PC-9 (cell line): ENCODE data around the gene WDR48. TPM values are rescaled to one million over a fixed set of nuclear protein-coding genes. Genes with fewer than 3 reads are reported as not detected.

Experiments
- BruUV-seq: library from RNA; stranded (reverse); fragments of 400-500 nt; replicated peaks from 2 replicates; lab custom pipeline; 2021; lab: Mats Ljungman, UMichigan
- CTCF ChIA-PET: fragments of 300-600 bp; sonication (Branson Sonifier 250); formaldehyde crosslinking; loops from one replicate; lab custom pipeline; 2022; ENCODE audit warnings: antibody characterized with exemption; lab: Charles Lee
- POLR2A ChIA-PET: fragments of 300-600 bp; sonication (Branson Sonifier 250); formaldehyde crosslinking; loops from one replicate; lab custom pipeline; 2022; ENCODE audit warnings: antibody characterized with exemption; ENCODE audit not compliant: unreplicated experiment; lab: Charles Lee
- DNase-seq, 2 experiments: peaks; one replicate each; pipeline versions ENCODE4 v3.0.0 to v3.0.0-alpha.2; 2015 to 2022; ENCODE audit warnings: mixed read lengths in 1 of 2
- H2AFZ ChIP-seq: fragments of 200-600 bp; sonication (generic); 2 replicates; pipeline ENCODE4 v1.8.1; 2017; ENCODE audit warnings: antibody characterized with exemption
- H3F3A ChIP-seq: fragments of 200-600 bp; sonication (generic); 2 replicates; pipeline ENCODE4 v1.8.1; 2017; ENCODE audit warnings: antibody characterized with exemption, mild to moderate bottlenecking, low read depth; ENCODE audit not compliant: insufficient read depth
- H3K27ac ChIP-seq: fragments of 200-600 bp; sonication (generic); 2 replicates; pipeline ENCODE4 v1.6.1; 2016; ENCODE audit warnings: mixed run types
- H3K27me3 ChIP-seq: fragments of 200-600 bp; sonication (generic); 2 replicates; pipeline ENCODE4 v1.6.1; 2016; ENCODE audit warnings: low read depth, mixed run types; ENCODE audit not compliant: insufficient read depth
- H3K36me3 ChIP-seq: fragments of 200-600 bp; sonication (generic); 2 replicates; pipeline ENCODE4 v1.6.1; 2016; ENCODE audit warnings: low read depth, mixed run types
- H3K4me1 ChIP-seq: fragments of 200-600 bp; sonication (generic); replicated peaks from 2 replicates; pipeline ENCODE4 v1.6.1; 2016; ENCODE audit warnings: mixed run types; ENCODE audit not compliant: insufficient read depth
- H3K4me2 ChIP-seq: fragments of 200-600 bp; sonication (generic); 2 replicates; pipeline ENCODE4 v1.6.1; 2017; ENCODE audit warnings: mixed run types
- H3K4me3 ChIP-seq: fragments of 200-600 bp; sonication (generic); 2 replicates; pipeline ENCODE4 v1.6.1; 2016; ENCODE audit warnings: mixed run types
- H3K79me2 ChIP-seq: fragments of 200-600 bp; sonication (generic); 2 replicates; pipeline ENCODE4 v1.6.1; 2017; ENCODE audit warnings: low read depth, mixed run types
- H3K9me2 ChIP-seq: fragments of 200-600 bp; sonication (generic); 2 replicates; pipeline ENCODE4 v1.8.1; 2017; ENCODE audit warnings: mild to moderate bottlenecking; ENCODE audit not compliant: insufficient read depth
- H3K9me3 ChIP-seq: fragments of 200-600 bp; sonication (generic); 2 replicates; pipeline ENCODE4 v1.8.1; 2016; ENCODE audit warnings: low read depth; ENCODE audit not compliant: insufficient read depth
- H4K20me1 ChIP-seq: fragments of 200-600 bp; sonication (generic); 2 replicates; pipeline ENCODE4 v1.8.1; 2017; ENCODE audit not compliant: insufficient read depth
- EZH2 ChIP-seq: fragments of 200-600 bp; sonication (generic); IDR thresholded peaks from 2 replicates; pipeline ENCODE4 v1.8.0; 2017; ENCODE audit warnings: antibody characterized with exemption, low read depth
- intact Hi-C: fragments of 100-400 bp; cut with micrococcal nuclease; formaldehyde crosslinking; loops from one replicate; pipeline ENCODE4 v1.10.0; 2022; ENCODE audit not compliant: unreplicated experiment
- total RNA-seq: library from RNA; stranded (reverse); gene quantifications from 2 replicates; pipeline ENCODE4 v1.2.3, GENCODE V29; 2021
- TF ChIP-seq, protein P1 (sequence below): fragments of 200-600 bp; sonication (generic); conservative IDR thresholded peaks from 2 replicates; pipeline ENCODE4 v1.6.1; 2017; ENCODE audit warnings: mixed run types, antibody characterized with exemption, mild to moderate bottlenecking, moderate library complexity

WDR48 gene
- total RNA-seq, 1 experiment from 2014 or later = 31.2 TPM

DNA sequence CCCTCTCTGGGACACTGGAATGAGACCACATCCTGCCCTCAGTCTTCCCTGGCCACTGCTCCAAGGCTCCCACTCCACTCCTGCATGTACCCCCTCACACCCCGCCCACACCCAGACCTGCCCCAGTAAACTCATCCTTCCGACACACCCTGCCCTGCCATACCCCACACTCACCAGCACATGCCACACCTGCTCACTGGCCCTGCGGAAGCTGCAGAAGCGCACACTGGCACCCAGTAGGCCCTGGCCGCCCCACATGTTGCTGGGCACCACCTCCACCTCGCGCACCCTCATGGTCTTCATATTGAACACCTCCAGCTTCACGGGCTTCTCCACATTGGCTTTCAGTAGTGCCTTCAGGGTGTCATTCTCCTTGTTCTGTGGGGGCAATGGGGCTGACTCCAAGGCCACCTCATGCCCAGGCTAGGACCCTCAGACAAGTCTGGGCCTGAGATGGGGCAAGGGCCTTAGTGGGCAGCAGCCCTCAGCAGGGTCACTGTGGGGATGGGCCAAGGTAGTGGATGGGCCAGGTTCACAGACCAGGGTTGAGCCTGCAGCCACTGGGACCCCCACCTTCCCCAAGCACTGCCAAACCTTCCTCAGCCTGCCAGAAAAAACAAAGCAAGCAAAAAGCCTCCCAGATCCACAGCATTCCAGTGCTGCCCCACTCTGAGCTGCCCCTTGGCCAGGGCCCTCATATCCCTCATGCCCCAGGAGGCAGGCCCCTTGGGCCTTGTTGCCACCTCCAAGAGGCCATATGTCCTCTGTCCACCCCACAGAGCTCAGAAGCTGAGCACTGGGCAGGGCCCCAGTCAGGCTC lies 50.9 kb downstream of the WDR48 start:
- Histone ChIP-seq H3K79me2 (peaks cover 27% of the 10 kb centered on the region), H3F3A (peaks cover 7% of the 10 kb centered on the region; the same call in 1 of the 2 replicates), H3K36me3 (peaks cover 3% of the 10 kb centered on the region; the same call in 1 of the 2 replicates), H3K4me1 (peaks cover 16% of the 10 kb centered on the region), H3K4me2 (no peak overlapping the region), H4K20me1 (peaks cover 8% of the 10 kb centered on the region; the same call in 1 of the 2 replicates), H3K27me3 (no peaks in the 10 kb centered on the region), H2AFZ (no peak overlapping the region), H3K4me3 (no peak overlapping the region), H3K9me3 (no peaks in the 10 kb centered on the region), H3K9me2 (no peaks in the 10 kb centered on the region), H3K27ac (no peak overlapping the region)
- intact Hi-C loops = no loop called here
- ChIA-PET CTCF (no interaction called here), POLR2A (no interaction called here)
- no peak for DNase-seq
- no TSS peak for BruUV-seq
- TF ChIP-seq, protein P1, sequence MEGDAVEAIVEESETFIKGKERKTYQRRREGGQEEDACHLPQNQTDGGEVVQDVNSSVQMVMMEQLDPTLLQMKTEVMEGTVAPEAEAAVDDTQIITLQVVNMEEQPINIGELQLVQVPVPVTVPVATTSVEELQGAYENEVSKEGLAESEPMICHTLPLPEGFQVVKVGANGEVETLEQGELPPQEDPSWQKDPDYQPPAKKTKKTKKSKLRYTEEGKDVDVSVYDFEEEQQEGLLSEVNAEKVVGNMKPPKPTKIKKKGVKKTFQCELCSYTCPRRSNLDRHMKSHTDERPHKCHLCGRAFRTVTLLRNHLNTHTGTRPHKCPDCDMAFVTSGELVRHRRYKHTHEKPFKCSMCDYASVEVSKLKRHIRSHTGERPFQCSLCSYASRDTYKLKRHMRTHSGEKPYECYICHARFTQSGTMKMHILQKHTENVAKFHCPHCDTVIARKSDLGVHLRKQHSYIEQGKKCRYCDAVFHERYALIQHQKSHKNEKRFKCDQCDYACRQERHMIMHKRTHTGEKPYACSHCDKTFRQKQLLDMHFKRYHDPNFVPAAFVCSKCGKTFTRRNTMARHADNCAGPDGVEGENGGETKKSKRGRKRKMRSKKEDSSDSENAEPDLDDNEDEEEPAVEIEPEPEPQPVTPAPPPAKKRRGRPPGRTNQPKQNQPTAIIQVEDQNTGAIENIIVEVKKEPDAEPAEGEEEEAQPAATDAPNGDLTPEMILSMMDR = no peak
- no peak for TF ChIP-seq EZH2

DNA sequence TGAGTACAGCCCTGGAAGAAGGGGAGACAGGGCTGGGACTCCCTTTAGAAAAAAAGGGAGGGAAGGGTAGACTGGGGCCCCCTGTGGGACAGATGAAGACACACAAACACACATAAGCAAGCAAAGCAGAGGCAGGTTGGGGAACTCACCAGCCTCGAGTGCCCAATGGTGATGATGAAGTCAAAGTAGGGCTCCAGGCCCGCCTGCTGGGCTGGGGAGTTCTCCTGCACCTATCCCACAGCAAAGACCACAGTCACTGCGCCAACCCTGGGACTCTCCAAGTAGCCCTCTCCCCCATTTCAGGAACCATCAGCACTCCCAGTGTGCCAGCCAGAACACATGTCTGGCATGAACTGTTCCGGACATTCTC lies 51.5 kb downstream of the WDR48 start:
- H4K20me1 ChIP-seq = peaks cover 8% of the 10 kb centered on the region; the same call in 1 of the 2 replicates
- H3F3A ChIP-seq = peaks cover 7% of the 10 kb centered on the region; the same call in 1 of the 2 replicates
- H3K27ac ChIP-seq = no peak overlapping the region
- TF ChIP-seq EZH2 = no peak
- TF ChIP-seq, protein P1 = no peak
- no peaks in the 10 kb centered on the region for H3K9me2 ChIP-seq
- BruUV-seq = no TSS peak
- peaks cover 27% of the 10 kb centered on the region for H3K79me2 ChIP-seq
- H3K36me3 ChIP-seq = peaks cover 3% of the 10 kb centered on the region; the same call in 1 of the 2 replicates
- no peaks in the 10 kb centered on the region for H3K9me3 ChIP-seq
- CTCF ChIA-PET = no interaction called here
- intact Hi-C loops = no loop called here
- no peak overlapping the region for H2AFZ ChIP-seq
- POLR2A ChIA-PET = no interaction called here
- no peaks in the 10 kb centered on the region for H3K27me3 ChIP-seq
- H3K4me2 ChIP-seq = no peak overlapping the region
- DNase-seq = no peak
- H3K4me3 ChIP-seq = no peak overlapping the region
- peaks cover 16% of the 10 kb centered on the region for H3K4me1 ChIP-seq

DNA sequence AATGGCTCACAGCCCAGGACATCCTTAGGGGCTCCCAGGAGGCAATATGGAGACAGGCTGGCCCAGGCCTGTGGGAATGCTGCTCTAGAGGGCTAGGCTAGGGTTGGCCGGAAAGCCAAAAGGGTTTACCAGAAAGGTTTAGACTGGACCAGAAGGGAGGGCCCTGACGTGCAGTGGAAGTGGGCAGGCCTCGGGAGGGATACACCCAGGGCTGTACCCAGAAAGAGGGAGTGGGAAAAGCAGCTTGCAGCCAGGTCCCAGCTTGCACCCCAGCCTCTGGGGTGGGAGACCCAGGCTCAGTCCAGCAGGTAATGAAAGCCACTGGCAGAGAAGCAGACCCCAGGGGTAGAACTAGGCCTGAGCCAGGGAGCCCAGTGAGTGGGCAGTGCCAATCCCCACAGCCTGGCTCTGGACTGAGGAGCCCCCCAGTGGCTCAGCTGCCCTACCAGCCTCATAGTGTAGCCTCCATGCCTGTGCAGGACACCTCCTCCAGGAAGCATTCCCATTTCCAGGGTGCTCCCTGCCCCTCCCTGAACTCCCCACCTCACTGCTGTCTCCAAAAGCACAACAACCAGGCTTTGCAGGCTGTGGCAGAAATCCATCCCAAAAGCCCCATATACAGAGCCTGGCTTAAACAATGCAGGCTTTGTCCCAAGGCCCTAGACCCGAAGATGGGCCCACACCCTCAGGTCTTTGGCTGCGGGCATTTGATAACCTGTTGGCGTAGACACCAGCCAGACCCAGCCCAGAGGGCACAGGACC lies 52.2 kb downstream of the WDR48 start:
- intact Hi-C loops = no loop called here
- ChIA-PET CTCF (no interaction called here), POLR2A (no interaction called here)
- H3K9me3 ChIP-seq = no peaks in the 10 kb centered on the region
- peaks cover 27% of the 10 kb centered on the region for H3K79me2 ChIP-seq
- H2AFZ ChIP-seq = no peak overlapping the region
- H3K4me2 ChIP-seq = no peak overlapping the region
- peaks cover 16% of the 10 kb centered on the region for H3K4me1 ChIP-seq
- TF ChIP-seq EZH2 = no peak
- TF ChIP-seq, protein P1 = no peak
- H3K4me3 ChIP-seq = no peak overlapping the region
- peaks cover 8% of the 10 kb centered on the region; the same call in 1 of the 2 replicates for H4K20me1 ChIP-seq
- peaks cover 3% of the 10 kb centered on the region; the same call in 1 of the 2 replicates for H3K36me3 ChIP-seq
- no TSS peak for BruUV-seq
- H3K27me3 ChIP-seq = no peaks in the 10 kb centered on the region
- no peaks in the 10 kb centered on the region for H3K9me2 ChIP-seq
- H3F3A ChIP-seq = peaks cover 7% of the 10 kb centered on the region; the same call in 1 of the 2 replicates
- no peak for DNase-seq
- no peak overlapping the region for H3K27ac ChIP-seq
